Fibroblast of the aortic adventitia (primary cell): ENCODE results near the gene CAPN3. TPM values are rescaled to one million over a fixed set of nuclear protein-coding genes. Genes with fewer than 3 reads are reported as not detected.

Source experiments
- DNase-seq: peaks from one replicate; pipeline ENCODE4 v3.0.0-alpha.2; 2010; ENCODE audit warnings: low read depth
- H3K4me3 ChIP-seq: 2 replicates; pipeline ENCODE4 v1.5.1; 2011; ENCODE audit warnings: low read depth, mild to moderate bottlenecking, control low read depth, low read length, moderate library complexity
- CTCF ChIP-seq: IDR thresholded peaks from 2 replicates; pipeline ENCODE4 v1.5.1; 2011; ENCODE audit warnings: mild to moderate bottlenecking, low read length, control low read depth, inconsistent platforms; ENCODE audit not compliant: insufficient read depth
- total RNA-seq: library from RNA; depleted of rRNA; stranded (reverse); fragments of >200 nt; gene quantifications from 2 replicates; pipeline ENCODE4 v1.2.3, GENCODE V29; 2012; ENCODE audit warnings: low replicate concordance

Gene CAPN3
- total RNA-seq, 1 donor, result 2.5 TPM

DNA sequence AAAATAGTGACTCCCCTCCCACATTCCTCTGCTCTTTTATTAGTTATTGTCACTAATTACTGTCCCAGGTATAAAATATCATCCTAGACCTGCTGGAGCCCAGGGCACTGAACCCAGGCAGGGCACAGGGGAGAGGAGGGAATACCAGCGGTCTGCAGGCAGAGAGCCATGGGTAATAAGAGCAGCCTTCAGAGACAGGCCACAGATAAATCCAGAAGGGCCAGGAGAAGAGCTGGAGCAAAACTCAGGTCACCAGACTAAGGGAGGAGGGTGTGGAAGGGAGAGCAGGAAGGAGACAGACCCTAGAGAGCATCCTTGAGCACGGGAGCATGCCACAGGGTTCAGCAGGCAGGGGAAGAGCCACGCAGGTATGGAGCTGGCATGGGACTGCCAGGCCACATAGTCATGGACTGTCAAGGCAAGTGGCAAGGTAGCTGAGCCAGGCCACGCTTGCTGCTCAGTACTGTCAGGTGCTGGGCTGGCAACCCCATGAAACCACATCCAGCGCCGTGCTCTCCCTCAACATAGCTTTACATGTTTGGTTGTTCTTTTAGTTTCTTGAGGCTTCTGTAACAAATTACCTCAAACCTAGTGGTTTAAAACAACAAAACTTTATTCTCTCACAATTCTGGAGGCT lies 15.6 kb upstream of the CAPN3 start:
- DNase-seq, result no peak
- TF ChIP-seq CTCF, result no peak
- no peak overlapping the region for H3K4me3 ChIP-seq

DNA sequence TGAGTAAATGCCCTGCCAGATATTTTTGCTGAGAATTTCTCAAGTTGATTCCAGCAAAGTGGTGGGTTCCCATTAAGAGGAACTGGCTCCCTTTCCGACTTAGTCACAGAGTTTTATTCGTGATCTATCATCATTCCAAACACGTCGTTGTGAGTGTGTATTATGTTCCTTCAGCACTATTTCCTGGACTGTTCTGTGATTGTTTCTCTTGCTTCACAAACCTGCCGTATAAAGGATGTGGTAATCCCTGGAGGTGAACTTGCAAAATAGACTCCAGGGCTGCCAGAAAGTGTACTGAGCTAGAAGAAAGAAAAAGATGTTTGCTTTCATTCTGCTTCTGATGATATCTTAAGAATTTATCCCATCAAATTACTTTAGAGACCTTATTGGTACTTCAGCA lies 14.5 kb upstream of the CAPN3 start:
- DNase-seq, result peak; percentile 91
- peak; percentile 4 for TF ChIP-seq CTCF
- no peak overlapping the region for H3K4me3 ChIP-seq

DNA sequence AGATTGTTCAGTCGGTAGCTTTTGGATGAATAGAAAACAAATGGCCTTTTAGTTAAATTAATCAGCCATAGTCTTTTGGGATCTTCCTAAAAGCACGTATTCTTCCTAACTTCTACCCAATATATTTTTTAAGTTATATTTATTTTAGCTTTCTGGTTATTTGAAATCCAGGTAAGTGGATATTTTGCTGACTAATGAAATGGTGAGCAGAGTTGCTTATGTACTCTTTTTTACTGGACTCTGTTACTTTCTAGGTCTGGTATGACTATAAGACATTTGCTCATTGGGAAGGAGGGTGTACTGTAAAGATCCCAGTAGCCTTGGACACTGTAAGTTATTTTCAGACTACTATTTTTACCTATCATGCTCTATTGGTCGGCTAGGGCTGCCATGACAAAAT lies 13.8 kb upstream of the CAPN3 start:
- no peak overlapping the region for H3K4me3 ChIP-seq
- no peak for DNase-seq
- TF ChIP-seq CTCF, result no peak

DNA sequence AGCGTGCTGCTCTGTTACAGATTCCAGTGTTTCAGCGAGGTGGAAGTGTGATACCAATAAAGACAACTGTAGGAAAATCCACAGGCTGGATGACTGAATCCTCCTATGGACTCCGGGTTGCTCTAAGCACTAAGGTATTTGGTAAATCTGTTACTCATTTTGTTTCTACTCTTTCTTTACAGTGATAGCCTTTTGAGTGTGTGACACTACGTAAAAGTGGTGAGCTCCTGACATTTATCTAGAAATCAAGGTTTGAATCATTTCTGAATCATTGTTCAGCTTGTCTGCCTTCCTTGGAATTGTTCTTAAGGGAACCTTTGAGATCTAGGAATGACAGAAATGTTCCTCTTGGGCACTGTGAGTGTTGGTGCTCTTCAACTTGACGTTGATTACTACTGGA lies 11.2 kb upstream of the CAPN3 start:
- H3K4me3 ChIP-seq, result no peak overlapping the region
- peak; percentile 64 for DNase-seq
- no peak for TF ChIP-seq CTCF

DNA sequence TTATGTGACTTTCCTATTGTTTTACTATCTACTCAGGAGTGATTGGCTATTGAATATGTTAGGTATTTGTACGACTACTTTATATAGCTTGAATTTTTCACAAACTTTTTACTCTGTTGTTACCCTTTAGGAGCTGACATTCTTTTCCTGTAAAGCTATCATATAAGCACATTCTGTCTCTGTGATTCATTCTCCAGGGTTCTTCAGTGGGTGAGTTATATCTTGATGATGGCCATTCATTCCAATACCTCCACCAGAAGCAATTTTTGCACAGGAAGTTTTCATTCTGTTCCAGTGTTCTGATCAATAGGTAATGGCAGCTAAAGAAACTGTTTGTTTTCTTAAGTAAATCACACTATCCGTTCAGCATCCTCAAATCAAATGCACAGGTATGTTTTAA lies 10.1 kb upstream of the CAPN3 start:
- TF ChIP-seq CTCF, result no peak
- H3K4me3 ChIP-seq, result no peak overlapping the region

GRCh38 chr15:42352401-42352800 lies 6.9 kb upstream of the CAPN3 start:
- no peak overlapping the region for H3K4me3 ChIP-seq
- DNase-seq, result no peak
- no peak for TF ChIP-seq CTCF

More for the DNA sequence above, 10.1 kb upstream of the CAPN3 start:
- DNase-seq, result peak; percentile 22

GRCh38 chr15:42353061-42353460 lies 6.2 kb upstream of the CAPN3 start:
- TF ChIP-seq CTCF, result no peak
- H3K4me3 ChIP-seq, result no peak overlapping the region
- no peak for DNase-seq
